K562 (cell line): ENCODE measurements around the gene CNTN4. TPM values are rescaled to one million over a fixed set of nuclear protein-coding genes. Genes with fewer than 3 reads are reported as not detected.

Source experiments
- ATAC-seq: fragments of 200-7000 bp; cut with Tn5 transposase; 3 replicates; pipeline ENCODE4 v1.9.1; 2020; ENCODE audit warnings: moderate library complexity
- BruUV-seq: library from RNA; stranded (reverse); fragments of 400-500 nt; replicated peaks from 2 replicates; lab custom pipeline; 2021; lab: Mats Ljungman, UMichigan
- CTCF ChIA-PET: fragments of 300-600 bp; formaldehyde crosslinking; extraction: SDS; loops from one replicate; lab custom pipeline; 2021; ENCODE audit warnings: low intra/inter-chr PET ratio; lab: Yijun Ruan, JAX
- POLR2A ChIA-PET: fragments of 300-600, 350-650 bp; sonication (Branson Sonifier 250); formaldehyde crosslinking; extraction: SDS; loops from one replicate; lab custom pipeline; 2021; ENCODE audit warnings: antibody characterized with exemption, inconsistent platforms; lab: Yijun Ruan, JAX
- DNase-seq, 4 experiments: peaks; one replicate each; pipeline versions ENCODE4 v3.0.0 to v3.0.0-alpha.2; 2011 to 2018; ENCODE audit warnings: low spot score in 3 of 4, mixed read lengths in 3 of 4; ENCODE audit errors: extremely low read depth in 1 of 4
- FAIRE-seq: peaks from 2 replicates; lab custom pipeline; 2011; peaks lifted over from hg19 to GRCh38; lab: Jason Lieb, UNC
- H2AFZ ChIP-seq: 2 replicates; pipeline ENCODE4 v1.6.0; 2011; ENCODE audit warnings: low read depth, low read length, control low read depth, inconsistent platforms
- H3K27ac ChIP-seq: fragments of 200-600 bp; 3 replicates; pipeline ENCODE4 v1.8.0; 2011; ENCODE audit warnings: low read depth, mild to moderate bottlenecking, control low read depth, inconsistent platforms, low read length, moderate library complexity, mixed read lengths; ENCODE audit errors: extremely low read depth
- H3K27me3 ChIP-seq, 2 experiments: fragments of 300-600 bp in 1 of 2; 2 replicates in 1 of 2; 3 replicates in 1 of 2; pipeline versions ENCODE4 v1.6.0 to v1.8.0; 2011; ENCODE audit warnings: inconsistent platforms in 2 of 2, low read length in 2 of 2, mild to moderate bottlenecking in 1 of 2, mixed read lengths in 1 of 2, moderate library complexity in 1 of 2; ENCODE audit not compliant: control insufficient read depth in 2 of 2, insufficient read depth in 2 of 2
- H3K36me3 ChIP-seq: fragments of 300-600 bp; 3 replicates; pipeline ENCODE4 v1.8.0; 2011; ENCODE audit warnings: mild to moderate bottlenecking, low read length, inconsistent platforms; ENCODE audit not compliant: control insufficient read depth, insufficient read depth
- H3K4me1 ChIP-seq, 2 experiments: fragments of 200-600 bp in 1 of 2; replicated peaks in 1 of 2; 2 replicates in 1 of 2; 3 replicates in 1 of 2; pipeline versions ENCODE4 v1.5.1 to v1.8.0; 2011; ENCODE audit warnings: inconsistent platforms in 2 of 2, low read length in 2 of 2, mild to moderate bottlenecking in 1 of 2, mixed read lengths in 1 of 2, moderate library complexity in 1 of 2; ENCODE audit not compliant: control insufficient read depth in 2 of 2, insufficient read depth in 2 of 2
- H3K4me2 ChIP-seq: 2 replicates; pipeline ENCODE4 v1.6.1; 2011; ENCODE audit warnings: low read length, control low read depth, inconsistent platforms, mixed read lengths; ENCODE audit not compliant: insufficient read depth
- H3K4me3 ChIP-seq: fragments of 200-600 bp; sonication (generic), shearing (Covaris generic); 2 replicates; pipeline ENCODE4 v1.5.1; 2016; ENCODE audit warnings: control low read depth, inconsistent platforms
- H3K79me2 ChIP-seq: fragments of 200-600 bp; 3 replicates; pipeline ENCODE4 v1.8.0; 2011; ENCODE audit warnings: low read length, inconsistent platforms; ENCODE audit not compliant: control insufficient read depth, insufficient read depth
- H3K9ac ChIP-seq, 2 experiments: 2 replicates each; pipeline versions ENCODE4 v1.6.0 to v1.6.1; 2011; ENCODE audit warnings: low read depth in 2 of 2, low read length in 2 of 2, control low read depth in 1 of 2, inconsistent platforms in 1 of 2, mild to moderate bottlenecking in 1 of 2, mixed read lengths in 1 of 2; ENCODE audit not compliant: insufficient read depth in 1 of 2
- H3K9me1 ChIP-seq: one replicate; pipeline ENCODE4 v1.6.0; 2011; ENCODE audit warnings: inconsistent platforms, mild to moderate bottlenecking, low read length, moderate library complexity; ENCODE audit not compliant: control insufficient read depth, insufficient read depth
- H3K9me3 ChIP-seq: replicated peaks from 2 replicates; pipeline ENCODE4 v1.5.1; 2011; ENCODE audit warnings: low read depth, low read length, inconsistent platforms; ENCODE audit not compliant: control insufficient read depth, insufficient read depth
- H4K20me1 ChIP-seq: replicated peaks from 2 replicates; pipeline ENCODE4 v1.6.1; 2011; ENCODE audit warnings: low read length, inconsistent platforms, mixed read lengths; ENCODE audit not compliant: control insufficient read depth, insufficient read depth
- CLOCK ChIP-seq: fragments of 250-450 bp; sonication (Bioruptor Pico); IDR thresholded peaks from 2 replicates; pipeline ENCODE4 v1.4.0; 2020; ENCODE audit warnings: mild to moderate bottlenecking, moderate library complexity, borderline replicate concordance
- CREB3L1 ChIP-seq: fragments of 450-650 bp; IDR thresholded peaks from 2 replicates; pipeline ENCODE4 v1.6.1; 2014; ENCODE audit warnings: low read depth, mild to moderate bottlenecking, moderate library complexity, borderline replicate concordance
- FOXA1 ChIP-seq: fragments of 450-650 bp; IDR thresholded peaks from 2 replicates; pipeline ENCODE4 v1.6.1; 2016; ENCODE audit warnings: mild to moderate bottlenecking, borderline replicate concordance
- ILF3 ChIP-seq: fragments of 450-650 bp; IDR thresholded peaks from 2 replicates; pipeline ENCODE4 v1.6.1; 2018; ENCODE audit warnings: antibody characterized with exemption, mild to moderate bottlenecking, moderate library complexity, borderline replicate concordance
- NEUROD1 ChIP-seq: fragments of 150-350 bp; IDR thresholded peaks from 2 replicates; pipeline ENCODE4 v1.6.1; 2014; ENCODE audit warnings: borderline replicate concordance, low read length, low read depth; ENCODE audit not compliant: partially characterized antibody
- NFE2 ChIP-seq: IDR thresholded peaks from 2 replicates; pipeline ENCODE4 v1.6.1; 2014; ENCODE audit warnings: antibody characterized with exemption, low read depth
- NR2F6 ChIP-seq: fragments of 450-650 bp; formaldehyde crosslinking; IDR thresholded peaks from 2 replicates; pipeline ENCODE4 v1.4.0; 2020; ENCODE audit warnings: mild to moderate bottlenecking
- PKNOX1 ChIP-seq: fragments of 450-650 bp; IDR thresholded peaks from 2 replicates; pipeline ENCODE4 v1.6.1; 2016
- RBM34 ChIP-seq: fragments of 200-400 bp; formaldehyde crosslinking; IDR thresholded peaks from 2 replicates; pipeline ENCODE4 v1.6.1; 2018; ENCODE audit warnings: low read length, borderline replicate concordance; ENCODE audit not compliant: insufficient read depth
- SIRT6 ChIP-seq: IDR thresholded peaks from one replicate; pipeline ENCODE4 v1.6.1; 2012; ENCODE audit warnings: low read depth, mild to moderate bottlenecking, control low read depth, inconsistent platforms, low read length, moderate library complexity
- SIX5 ChIP-seq, 2 experiments: IDR thresholded peaks; 2 replicates each; pipeline ENCODE4 v1.6.1; 2011; ENCODE audit warnings: low read length in 2 of 2, borderline replicate concordance in 1 of 2, low read depth in 1 of 2, mild to moderate bottlenecking in 1 of 2, moderate library complexity in 1 of 2; ENCODE audit not compliant: insufficient read depth in 1 of 2
- SMARCB1 ChIP-seq: IDR thresholded peaks from 2 replicates; pipeline ENCODE4 v1.6.1; 2011; ENCODE audit warnings: improper control_type of control experiment, low read depth; ENCODE audit not compliant: insufficient read length
- STAT5B ChIP-seq: fragments of 250-450 bp; sonication (Bioruptor Pico); IDR thresholded peaks from 2 replicates; pipeline ENCODE4 v1.8.0; 2021; ENCODE audit warnings: mild to moderate bottlenecking, inconsistent platforms
- ZNF12 ChIP-seq: sonication (generic); formaldehyde crosslinking; IDR thresholded peaks from 2 replicates; pipeline ENCODE4 v1.4.0; 2020; ENCODE audit warnings: mild to moderate bottlenecking, missing genetic modification reagents
- ZNF280A ChIP-seq: fragments of 450-650 bp; IDR thresholded peaks from 2 replicates; pipeline ENCODE4 v1.6.1; 2018; ENCODE audit warnings: mild to moderate bottlenecking, low read depth; ENCODE audit not compliant: partially characterized antibody
- ZNF644 ChIP-seq: fragments of 200-800 bp; sonication (Bioruptor generic); IDR thresholded peaks from 2 replicates; pipeline ENCODE4 v1.6.1; 2016; ENCODE audit warnings: low read depth, missing genetic modification characterization, missing compliant biosample characterization
- WGBS: fragments of 100-300 bp; shearing (Covaris generic); methylation state at CpG from one replicate; pipeline ENCODE4 v1.1.6; 2016; ENCODE audit warnings: low coverage, mixed read lengths; ENCODE audit not compliant: insufficient coverage; ENCODE audit errors: missing lambda C conversion rate; 5-methylcytosine and 5-hydroxymethylcytosine counted together
- in situ Hi-C: fragments of 300-500 bp; cut with MboI; formaldehyde crosslinking; loops from 4 replicates; pipeline ENCODE4 v1.15.0; 2018; ENCODE audit warnings: inconsistent platforms, mixed read lengths
- intact Hi-C: fragments of 100-400 bp; cut with micrococcal nuclease; formaldehyde crosslinking; loops from 2 replicates; pipeline ENCODE4 v1.14.2; 2022
- polyA plus RNA-seq, 8 experiments: library from polyadenylated mRNA; depleted of rRNA in 4 of 8; stranded (reverse) in 5 of 8; unstranded in 3 of 8; fragments of >200 nt; fragmentation: Nextera tagmentation in 2 of 8; fragmentation: Illumina TruSeq in 1 of 8; extraction: Ambion mirVana in 2 of 8; extraction: Trizol in 1 of 8; gene quantifications; 2 replicates each; pipeline versions ENCODE4 v1.2.1 to v1.2.3, GENCODE V29; 2011 to 2014; ENCODE audit warnings: inconsistent platforms in 1 of 8, missing spikeins in 1 of 8
- total RNA-seq, 7 experiments: library from RNA; depleted of rRNA in 6 of 7; stranded (reverse); fragments of >200 nt in 6 of 7; fragmentation: Illumina TruSeq in 2 of 7; extraction: Trizol in 2 of 7; gene quantifications; 2 replicates each; pipeline versions ENCODE4 v1.2.1 to v1.2.3, GENCODE V29; 2011 to 2021; ENCODE audit warnings: low replicate concordance in 1 of 7

The CNTN4 gene
- total and polyA plus RNA-seq, 9 of the 15 experiments (the other 6 are each of a cell fraction or from before 2014, with no cell fraction given): not detected

GRCh38 chr3:2976212-2976611 lies 877.5 kb downstream of the CNTN4 start:
- no peaks in the 10 kb centered on the region for H3K36me3 ChIP-seq
- H3K9me3 ChIP-seq: no peaks in the 10 kb centered on the region; the same call in 1 of the 2 replicates
- no peaks in the 10 kb centered on the region for H3K79me2 ChIP-seq
- no peak overlapping the region for H3K27ac ChIP-seq
- in situ Hi-C loops: no loop called here
- H2AFZ ChIP-seq: no peak overlapping the region
- no TSS peak for BruUV-seq
- FAIRE-seq (no peak), DNase-seq (no peak), ATAC-seq (no peak)
- ChIA-PET CTCF (no interaction called here), POLR2A (no interaction called here)
- H4K20me1 ChIP-seq: no peaks in the 10 kb centered on the region
- no peak overlapping the region for H3K4me2 ChIP-seq
- no peak overlapping the region for H3K9ac ChIP-seq
- no peak overlapping the region for H3K4me3 ChIP-seq
- 0% methylated on average over 3 of the region's 3 CpGs for WGBS
- H3K27me3 ChIP-seq: no peaks in the 10 kb centered on the region
- TF ChIP-seq PKNOX1: no peak
- no peak for TF ChIP-seq SIRT6
- no peak for TF ChIP-seq NFE2
- no peak for TF ChIP-seq STAT5B
- no peak for TF ChIP-seq SIX5 (IDR thresholded peaks at IDR 0.05; ENCODE audit: borderline replicate concordance in 1 of 2, insufficient read depth in 1 of 2, low read depth in 1 of 2, low read length in 2 of 2)
- TF ChIP-seq ILF3: no peak
- no peak for TF ChIP-seq FOXA1
- TF ChIP-seq NR2F6: no peak
- TF ChIP-seq SMARCB1: no peak
- TF ChIP-seq CREB3L1: no peak
- no peak for TF ChIP-seq CLOCK (CRISPR knock-in tag)
- TF ChIP-seq RBM34: no peak
- TF ChIP-seq ZNF12 (CRISPR knock-in tag): no peak
- TF ChIP-seq NEUROD1: no peak
- no peak for TF ChIP-seq ZNF644
- no peak for TF ChIP-seq ZNF280A
- intact Hi-C loops: no loop called here
- no peaks in the 10 kb centered on the region for H3K4me1 ChIP-seq
- H3K9me1 ChIP-seq: no peaks in the 10 kb centered on the region
